Uterus (tissue), 4 donors: ENCODE data around the gene NCKAP1. TPM values are rescaled to one million over a fixed set of nuclear protein-coding genes. Genes with fewer than 3 reads are reported as not detected.

Experiments
- DNase-seq, 2 donors: peaks; one replicate each; pipeline ENCODE4 v3.0.0-alpha.2; 2019 to 2020
- H3K27ac ChIP-seq, 2 donors: fragments of 200-600 bp; sonication (generic); 1 replicate in 1 of 2; 2 replicates in 1 of 2; pipeline ENCODE4 v1.5.1; 2016 to 2018
- H3K27me3 ChIP-seq, 2 donors: fragments of 200-600 bp; sonication (generic); one replicate each; pipeline ENCODE4 v1.5.1; 2018 to 2019; ENCODE audit warnings: control low read depth in 1 of 2
- H3K36me3 ChIP-seq, 2 donors: fragments of 200-600 bp; sonication (generic); one replicate each; pipeline ENCODE4 v1.5.1; 2019; ENCODE audit warnings: control low read depth in 1 of 2
- H3K4me1 ChIP-seq, 2 donors: fragments of 200-600 bp; sonication (generic); one replicate each; pipeline ENCODE4 v1.5.1; 2018 to 2019; ENCODE audit warnings: control low read depth in 1 of 2
- H3K4me3 ChIP-seq, 2 donors: fragments of 200-600 bp; sonication (generic); 1 replicate in 1 of 2; 2 replicates in 1 of 2; pipeline ENCODE4 v1.5.1; 2018 to 2019; ENCODE audit warnings: mild to moderate bottlenecking in 1 of 2
- H3K9me3 ChIP-seq, 2 donors: fragments of 200-600 bp; sonication (generic); one replicate each; pipeline ENCODE4 v1.5.1; 2019; ENCODE audit warnings: control low read depth in 1 of 2
- CTCF ChIP-seq, 4 experiments: fragments of 200-600 bp in 2 of 4; fragments of 450-650 bp in 2 of 4; sonication (generic) in 2 of 4; IDR thresholded peaks; one replicate each; pipeline ENCODE4 v1.5.1; 2016 to 2019; ENCODE audit warnings: antibody characterized with exemption in 4 of 4, mild to moderate bottlenecking in 2 of 4, moderate library complexity in 1 of 4
- POLR2A ChIP-seq, 2 donors: fragments of 450-650 bp; IDR thresholded peaks; one replicate each; pipeline ENCODE4 v1.6.1; 2016; ENCODE audit warnings: antibody characterized with exemption in 2 of 2, mild to moderate bottlenecking in 1 of 2, moderate library complexity in 1 of 2
- intact Hi-C: fragments of 100-400 bp; cut with DNase I; formaldehyde crosslinking; loops from one replicate; pipeline ENCODE4 v1.15.1; 2023; ENCODE audit warnings: low total_unique reads
- total RNA-seq, 4 donors: library from RNA; depleted of rRNA in 3 of 4; stranded (reverse); fragments of >200 nt in 3 of 4; gene quantifications; one replicate each; pipeline versions ENCODE4 v1.1.0 to v1.2.4, GENCODE V29; 2014 to 2023
- donor health status: DM: yes; HTN: yes; CAD: no.

The NCKAP1 gene
- total RNA-seq, 4 donors from 2014 or later = 55.3 to 284 (median 167) TPM

GRCh38 chr2:182933629-182934028, 104.6 kb downstream of the NCKAP1 start:
- no peaks in the 10 kb centered on the region for H3K36me3 ChIP-seq

GRCh38 chr2:182929972-182930371, 108.3 kb downstream of the NCKAP1 start:
- no peak for DNase-seq
- intact Hi-C loops = no loop called here
- H3K36me3 ChIP-seq = no peaks in the 10 kb centered on the region
- no peaks in the 10 kb centered on the region for H3K4me1 ChIP-seq
- TF ChIP-seq CTCF (IDR thresholded peaks at IDR 0.05) (no peak), POLR2A (IDR thresholded peaks at IDR 0.05) (no peak)
- no peak overlapping the region for H3K27ac ChIP-seq
- no peaks in the 10 kb centered on the region for H3K9me3 ChIP-seq
- H3K27me3 ChIP-seq = no peaks in the 10 kb centered on the region
- no peak overlapping the region for H3K4me3 ChIP-seq

More at GRCh38 chr2:182933629-182934028, 104.6 kb downstream of the NCKAP1 start:
- Histone ChIP-seq H3K9me3 (no peaks in the 10 kb centered on the region), H3K4me3 (no peak overlapping the region), H3K27me3 (no peaks in the 10 kb centered on the region), H3K27ac (no peak overlapping the region), H3K4me1 (no peaks in the 10 kb centered on the region)
- TF ChIP-seq CTCF (IDR thresholded peaks at IDR 0.05) = no peak
- TF ChIP-seq POLR2A (IDR thresholded peaks at IDR 0.05) = no peak
- no peak for DNase-seq
- intact Hi-C loops = no loop called here

GRCh38 chr2:182924306-182924705, 114.0 kb downstream of the NCKAP1 start:
- no peak for DNase-seq
- no peak for TF ChIP-seq POLR2A (IDR thresholded peaks at IDR 0.05)
- TF ChIP-seq CTCF (IDR thresholded peaks at IDR 0.05) = no peak
- H3K4me1 ChIP-seq = no peaks in the 10 kb centered on the region
- no peaks in the 10 kb centered on the region for H3K27me3 ChIP-seq
- H3K4me3 ChIP-seq = no peak overlapping the region
- no peaks in the 10 kb centered on the region for H3K36me3 ChIP-seq
- intact Hi-C loops = no loop called here
- no peaks in the 10 kb centered on the region for H3K9me3 ChIP-seq
- no peak overlapping the region for H3K27ac ChIP-seq

- H3K9me3 ChIP-seq = no peaks in the 10 kb centered on the region
- H3K4me3 ChIP-seq = no peak overlapping the region
- intact Hi-C loops = no loop called here
- no peak for TF ChIP-seq CTCF (IDR thresholded peaks at IDR 0.05)
- no peak for TF ChIP-seq POLR2A (IDR thresholded peaks at IDR 0.05)
- no peaks in the 10 kb centered on the region for H3K36me3 ChIP-seq
- H3K4me1 ChIP-seq = no peaks in the 10 kb centered on the region
- H3K27me3 ChIP-seq = no peaks in the 10 kb centered on the region
- no peak for DNase-seq
- no peak overlapping the region for H3K27ac ChIP-seq
Measured at GRCh38 chr2:182921234-182921633, 117.0 kb downstream of the NCKAP1 start.

GRCh38 chr2:182920631-182921056, 117.6 kb downstream of the NCKAP1 start:
- no peak for TF ChIP-seq CTCF (IDR thresholded peaks at IDR 0.05)
- TF ChIP-seq POLR2A (IDR thresholded peaks at IDR 0.05) = no peak
- Histone ChIP-seq H3K4me3 (no peak overlapping the region), H3K27me3 (no peaks in the 10 kb centered on the region), H3K4me1 (no peaks in the 10 kb centered on the region), H3K9me3 (no peaks in the 10 kb centered on the region), H3K36me3 (no peaks in the 10 kb centered on the region), H3K27ac (no peak overlapping the region)
- DNase-seq = no peak
- intact Hi-C loops = no loop called here
